Subcutaneous adipose tissue (tissue), 4 donors: ENCODE data around the gene GMDS. TPM values are rescaled to one million over a fixed set of nuclear protein-coding genes. Genes with fewer than 3 reads are reported as not detected.

Source experiments
- CTCF ChIP-seq: fragments of 450-650 bp; IDR thresholded peaks from one replicate; pipeline ENCODE4 v1.5.1; 2016; ENCODE audit warnings: low read depth, mild to moderate bottlenecking, control low read depth, antibody characterized with exemption, moderate library complexity
- total RNA-seq, 4 donors: library from RNA; depleted of rRNA; stranded (reverse); fragments of >200 nt; gene quantifications; one replicate each; pipeline ENCODE4 v1.1.0, GENCODE V29; 2016

Gene GMDS
- total RNA-seq, 4 donors from 2014 or later = 10.1 to 17.3 (median 13.9) TPM

GRCh38 chr6:1760876-1761275, 484.5 kb downstream of the GMDS start:
- no peak for TF ChIP-seq CTCF

- no peak for TF ChIP-seq CTCF
Observed at GRCh38 chr6:1759870-1760269, 485.5 kb downstream of the GMDS start.

GRCh38 chr6:1758076-1758679, 487.2 kb downstream of the GMDS start:
- no peak for TF ChIP-seq CTCF

GRCh38 chr6:1757131-1757530, 488.3 kb downstream of the GMDS start:
- TF ChIP-seq CTCF = no peak

GRCh38 chr6:1756472-1757129, 488.8 kb downstream of the GMDS start:
- TF ChIP-seq CTCF = no peak

- no peak for TF ChIP-seq CTCF
Observed at GRCh38 chr6:1749041-1749440, 496.4 kb downstream of the GMDS start.

- no peak for TF ChIP-seq CTCF
Observed at GRCh38 chr6:1747531-1747930, 497.9 kb downstream of the GMDS start.
